GM12878 (cell line): ENCODE data around the gene MAT1A. TPM values are rescaled to one million over a fixed set of nuclear protein-coding genes. Genes with fewer than 3 reads are reported as not detected.

Experiments
- ATAC-seq: fragments of 200-7000 bp; cut with Tn5 transposase; 3 replicates; pipeline ENCODE4 v1.9.1; 2020; ENCODE audit warnings: mild to moderate bottlenecking, moderate library complexity
- BruUV-seq: library from RNA; stranded (reverse); fragments of 400-500 nt; replicated peaks from 2 replicates; lab custom pipeline; 2021; lab: Mats Ljungman, UMichigan
- CTCF ChIA-PET: fragments of 300-600 bp; sonication (Branson Sonifier 250); formaldehyde crosslinking; extraction: SDS; loops from one replicate; lab custom pipeline; 2021; ENCODE audit warnings: inconsistent platforms; lab: Yijun Ruan, JAX
- POLR2A ChIA-PET: fragments of 350-600 bp; formaldehyde crosslinking; extraction: SDS; loops from one replicate; lab custom pipeline; 2021; ENCODE audit warnings: inconsistent platforms; lab: Charles Lee
- RAD21 ChIA-PET: fragments of 300-600 bp; sonication (Branson Sonifier 250); formaldehyde crosslinking; loops from one replicate; lab custom pipeline; 2023; ENCODE audit warnings: antibody characterized with exemption; ENCODE audit not compliant: unreplicated experiment; lab: Charles Lee
- SMC1A ChIA-PET: fragments of 300-600 bp; sonication (Branson Sonifier 250); formaldehyde crosslinking; loops from one replicate; lab custom pipeline; 2023; ENCODE audit not compliant: unreplicated experiment, uncharacterized antibody; lab: Charles Lee
- DNase-seq: peaks from one replicate; pipeline ENCODE4 v3.0.0-alpha.2; 2011; ENCODE audit warnings: low read depth, low spot score
- FAIRE-seq: peaks from 3 replicates; lab custom pipeline; 2011; peaks lifted over from hg19 to GRCh38; lab: Jason Lieb, UNC
- H2AFZ ChIP-seq: 2 replicates; pipeline ENCODE4 v1.6.0; 2011; ENCODE audit warnings: low read depth, low read length, control low read depth; ENCODE audit not compliant: control insufficient read depth
- H3K27ac ChIP-seq: 2 replicates; pipeline ENCODE4 v1.5.1; 2011; ENCODE audit warnings: control low read depth; ENCODE audit not compliant: control insufficient read depth, insufficient read depth
- H3K27me3 ChIP-seq, 2 experiments: replicated peaks in 1 of 2; 2 replicates each; pipeline versions ENCODE4 v1.6.0 to v1.6.1; 2011; ENCODE audit warnings: low read length in 1 of 2; ENCODE audit not compliant: control insufficient read depth in 2 of 2, insufficient read depth in 2 of 2
- H3K36me3 ChIP-seq, 2 experiments: 2 replicates each; pipeline ENCODE4 v1.5.1; 2011; ENCODE audit warnings: low read length in 1 of 2; ENCODE audit not compliant: control insufficient read depth in 2 of 2, insufficient read depth in 2 of 2
- H3K4me1 ChIP-seq: 2 replicates; pipeline ENCODE4 v1.6.1; 2011; ENCODE audit warnings: mild to moderate bottlenecking, low read length, moderate library complexity, mixed read lengths; ENCODE audit not compliant: control insufficient read depth, insufficient read depth
- H3K4me2 ChIP-seq: 2 replicates; pipeline ENCODE4 v1.6.0; 2011; ENCODE audit warnings: control low read depth; ENCODE audit not compliant: control insufficient read depth, insufficient read depth
- H3K4me3 ChIP-seq: fragments of 200-600 bp; sonication (generic); 2 replicates; pipeline ENCODE4 v1.5.1; 2016
- H3K79me2 ChIP-seq: 2 replicates; pipeline ENCODE4 v1.6.0; 2011; ENCODE audit warnings: low read length; ENCODE audit not compliant: control insufficient read depth, insufficient read depth
- H3K9ac ChIP-seq: 2 replicates; pipeline ENCODE4 v1.8.0; 2011; ENCODE audit warnings: low read length, control low read depth, mixed read lengths; ENCODE audit not compliant: control insufficient read depth, insufficient read depth
- H3K9me3 ChIP-seq: replicated peaks from 3 replicates; pipeline ENCODE4 v1.5.1; 2011; ENCODE audit warnings: mild to moderate bottlenecking, low read length; ENCODE audit not compliant: control insufficient read depth, insufficient read depth
- H4K20me1 ChIP-seq: 2 replicates; pipeline ENCODE4 v1.6.0; 2011; ENCODE audit not compliant: control insufficient read depth, insufficient read depth
- BCL3 ChIP-seq: IDR thresholded peaks from 2 replicates; pipeline ENCODE4 v1.6.1; 2011; ENCODE audit warnings: borderline replicate concordance, low read depth, mild to moderate bottlenecking, moderate library complexity, low read length; ENCODE audit not compliant: insufficient read depth, poor library complexity, severe bottlenecking
- E4F1 ChIP-seq: fragments of 450-650 bp; IDR thresholded peaks from 2 replicates; pipeline ENCODE4 v1.6.1; 2018; ENCODE audit warnings: borderline replicate concordance, mild to moderate bottlenecking; ENCODE audit not compliant: partially characterized antibody
- FOXM1 ChIP-seq: IDR thresholded peaks from 2 replicates; pipeline ENCODE4 v1.6.1; 2012; ENCODE audit warnings: low read depth, mild to moderate bottlenecking, inconsistent platforms, low read length, moderate library complexity
- HDAC2 ChIP-seq: fragments of 200-600 bp; sonication (generic); IDR thresholded peaks from 2 replicates; pipeline ENCODE4 v1.6.1; 2017
- WRNIP1 ChIP-seq: IDR thresholded peaks from 2 replicates; pipeline ENCODE4 v1.6.1; 2011; ENCODE audit warnings: low read depth, low read length, improper control_type of control experiment, borderline replicate concordance
- WGBS: methylation state at CpG from one replicate; pipeline ENCODE4 v1.1.6; 2016; ENCODE audit warnings: low lambda C conversion rate; ENCODE audit not compliant: insufficient replicate concordance, insufficient coverage; ENCODE audit errors: missing lambda C conversion rate; 5-methylcytosine and 5-hydroxymethylcytosine counted together
- in situ Hi-C: fragments of 300-500 bp; cut with MboI; formaldehyde crosslinking; loops from 9 replicates; pipeline ENCODE4 v1.14.3; 2018; ENCODE audit warnings: mixed read lengths
- intact Hi-C: fragments of 100-400 bp; cut with micrococcal nuclease; formaldehyde crosslinking; loops from one replicate; pipeline ENCODE4 v1.14.2; 2022; ENCODE audit not compliant: unreplicated experiment
- polyA plus RNA-seq, 11 experiments: library from polyadenylated mRNA; depleted of rRNA in 4 of 11; unstranded in 6 of 11; stranded (reverse) in 5 of 11; fragments of >200 nt; fragmentation: Nextera tagmentation in 4 of 11; fragmentation: Illumina TruSeq in 1 of 11; extraction: Ambion mirVana in 4 of 11; extraction: Trizol in 1 of 11; gene quantifications; 1 replicate in 1 of 11; 2 replicates in 10 of 11; pipeline versions ENCODE4 v1.2.1 to v1.2.3, GENCODE V29; 2011 to 2016; ENCODE audit warnings: inconsistent platforms in 2 of 11, missing spikeins in 2 of 11, low read depth in 1 of 11
- total RNA-seq, 4 experiments: library from RNA; depleted of rRNA in 3 of 4; stranded (reverse); fragments of >200 nt in 3 of 4; fragmentation: Illumina TruSeq in 1 of 4; extraction: Trizol in 1 of 4; gene quantifications; 2 replicates each; pipeline versions ENCODE4 v1.2.1 to v1.2.3, GENCODE V29; 2013 to 2021

The MAT1A gene
- total and polyA plus RNA-seq, 10 of the 15 experiments (the other 5 are each of a cell fraction or from before 2014, with no cell fraction given) = 0.23 TPM; not detected in 9

- H2AFZ ChIP-seq = no peak overlapping the region
- H4K20me1 ChIP-seq = no peaks in the 10 kb centered on the region
- no peaks in the 10 kb centered on the region for H3K9me3 ChIP-seq
- no peak overlapping the region for H3K4me2 ChIP-seq
- no peak overlapping the region for H3K9ac ChIP-seq
- no peak for TF ChIP-seq FOXM1
- TF ChIP-seq WRNIP1 = no peak
- TF ChIP-seq HDAC2 = no peak
- TF ChIP-seq BCL3 = no peak
- TF ChIP-seq E4F1 = no peak
- TF ChIP-seq, all 136 proteins: peak for 0
- no peak for DNase-seq
- Histone ChIP-seq H3K4me1 (no peaks in the 10 kb centered on the region), H3K36me3 (no peaks in the 10 kb centered on the region), H3K4me3 (no peak overlapping the region), H3K79me2 (no peaks in the 10 kb centered on the region), H3K27ac (no peak overlapping the region), H3K27me3 (peaks cover 0 to 3% of the 10 kb centered on the region in 2 experiments; a peak in 2 of 4 replicates)
- FAIRE-seq = no peak
- WGBS = 35% methylated on average over 4 of the region's 4 CpGs
- intact Hi-C loops (no loop called here), in situ Hi-C loops (no loop called here)
- no TSS peak for BruUV-seq
- ATAC-seq = no peak
- CTCF ChIA-PET = interaction anchor here (1.2 kb wide), 1 partner anchor 8 kb away, joined by 3 read pairs; no protein-coding TSS in a partner anchor
- RAD21 ChIA-PET = no interaction called here
- POLR2A ChIA-PET = no interaction called here
- SMC1A ChIA-PET = interaction anchor here (0.6 kb wide), 1 partner anchor 1253 kb away, joined by 3 read pairs; no protein-coding TSS in a partner anchor
Observed at GRCh38 chr10:80268938-80269588, 20.4 kb downstream of the MAT1A start.
